ENCODE measurements around the gene PRICKLE2.

Gene PRICKLE2

GRCh38 chr3:64215103-64215502, 10.2 kb downstream of the PRICKLE2 start:
- no peak for DNase-seq (ENCODE audit: low read depth)
- H3K4me3 ChIP-seq (ENCODE audit: low read depth, low read length) = no peak overlapping the region
- TF ChIP-seq CTCF (IDR thresholded peaks at IDR 0.05; ENCODE audit: control insufficient read depth, extremely low read depth, insufficient read depth) = no peak

DNA sequence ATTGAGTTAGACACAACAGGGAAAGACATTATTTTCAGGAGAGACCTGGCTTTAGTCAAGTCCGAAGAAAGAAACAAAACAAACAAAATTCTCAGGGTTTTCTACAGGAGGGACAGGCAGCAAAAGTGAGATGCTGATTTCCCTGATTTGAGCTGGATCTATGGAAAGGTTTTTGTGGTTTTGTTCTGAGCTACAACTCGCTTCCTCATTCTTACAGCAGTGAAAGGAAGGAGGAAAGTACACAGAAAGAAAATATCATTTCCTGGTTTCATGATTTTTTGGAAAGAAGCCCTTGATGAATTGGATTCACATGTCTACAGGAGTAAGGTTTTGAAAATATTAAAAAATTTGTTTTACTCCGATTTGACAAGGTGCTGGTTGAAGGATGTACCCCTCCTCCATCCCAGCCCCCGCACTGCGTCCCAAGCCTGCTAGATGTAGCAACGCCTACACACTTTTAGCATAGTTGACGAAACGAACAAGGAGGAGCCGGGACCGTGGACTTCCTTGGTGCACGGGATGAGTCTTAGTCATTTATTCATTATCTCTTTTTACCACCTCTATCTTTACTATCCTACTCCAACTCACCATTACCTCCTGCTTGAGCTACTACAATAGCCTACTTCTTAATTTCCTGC, 10.8 kb downstream of the PRICKLE2 start:
- H3K4me3 ChIP-seq (ENCODE audit: low read depth, low read length) = no peak overlapping the region
- no peak for TF ChIP-seq CTCF (IDR thresholded peaks at IDR 0.05; ENCODE audit: control insufficient read depth, extremely low read depth, insufficient read depth)
- DNase-seq (ENCODE audit: low read depth) = no peak

GRCh38 chr3:64213962-64214379, 11.3 kb downstream of the PRICKLE2 start:
- H3K4me3 ChIP-seq (ENCODE audit: low read depth, low read length) = no peak overlapping the region
- no peak for DNase-seq (ENCODE audit: low read depth)
- TF ChIP-seq CTCF (IDR thresholded peaks at IDR 0.05; ENCODE audit: control insufficient read depth, extremely low read depth, insufficient read depth) = no peak

- TF ChIP-seq CTCF (IDR thresholded peaks at IDR 0.05; ENCODE audit: control insufficient read depth, extremely low read depth, insufficient read depth) = no peak
- H3K4me3 ChIP-seq (ENCODE audit: low read depth, low read length) = no peak overlapping the region
- no peak for DNase-seq (ENCODE audit: low read depth)
Measured at GRCh38 chr3:64213224-64213878, 11.9 kb downstream of the PRICKLE2 start.

GRCh38 chr3:64209866-64210621, 15.2 kb downstream of the PRICKLE2 start:
- DNase-seq (ENCODE audit: low read depth) = no peak
- TF ChIP-seq CTCF (IDR thresholded peaks at IDR 0.05; ENCODE audit: control insufficient read depth, extremely low read depth, insufficient read depth) = no peak

DNA sequence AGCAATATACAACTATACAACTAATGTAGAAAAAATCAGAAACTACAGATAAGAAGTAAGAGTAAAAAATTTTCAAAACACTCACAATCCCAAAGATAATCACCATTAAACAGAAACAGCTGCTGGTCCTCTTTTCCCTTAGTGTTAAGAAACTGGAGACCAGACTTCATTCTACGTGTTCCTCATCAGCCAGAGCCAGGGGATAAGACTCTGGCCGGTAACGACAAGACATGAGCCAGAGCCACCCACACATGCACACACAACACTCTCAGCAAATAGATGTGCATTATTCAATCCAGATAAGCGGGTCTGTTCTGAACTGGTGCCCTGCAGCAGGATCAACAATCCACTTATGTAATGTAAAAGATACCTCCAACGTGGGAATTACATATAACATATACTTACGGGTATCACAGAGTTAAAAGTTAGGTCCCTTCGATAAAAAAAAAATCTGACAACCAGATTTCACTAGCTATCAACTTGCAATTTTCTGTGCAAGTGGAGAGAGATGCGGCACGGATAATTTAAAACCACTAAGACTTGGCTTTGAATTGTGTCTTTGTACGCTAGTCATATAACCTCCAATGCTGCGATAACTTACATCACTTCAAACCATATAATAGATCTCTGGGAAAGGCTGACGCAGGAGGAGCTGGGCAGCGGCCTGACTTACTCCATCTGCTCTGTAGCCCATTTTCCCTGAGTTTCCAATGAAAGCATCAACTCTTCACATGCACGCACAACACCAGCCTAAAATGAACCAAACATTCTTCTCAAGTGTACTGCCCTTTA, 17.8 kb downstream of the PRICKLE2 start:
- no peak for TF ChIP-seq CTCF (IDR thresholded peaks at IDR 0.05; ENCODE audit: control insufficient read depth, extremely low read depth, insufficient read depth)
- H3K4me3 ChIP-seq (ENCODE audit: low read depth, low read length) = no peak overlapping the region

More at GRCh38 chr3:64209866-64210621, 15.2 kb downstream of the PRICKLE2 start:
- no peak overlapping the region for H3K4me3 ChIP-seq (ENCODE audit: low read depth, low read length)

More for the DNA sequence above, 17.8 kb downstream of the PRICKLE2 start:
- no peak for DNase-seq (ENCODE audit: low read depth)

All from LNCaP clone FGC (cell line).